Posterior cingulate gyrus (tissue), 11 donors: ENCODE data around the gene STPG3.

Experiments
- DNase-seq, 10 donors: peaks; one replicate each; pipeline versions ENCODE4 v3.0.0 to v3.0.0-alpha.2; 2020 to 2021; ENCODE audit warnings: mixed read lengths in 3 of 10
- intact Hi-C: fragments of 100-400 bp; cut with DNase I; formaldehyde crosslinking; loops from one replicate; pipeline ENCODE4 v1.15.1; 2023

Gene STPG3

DNA sequence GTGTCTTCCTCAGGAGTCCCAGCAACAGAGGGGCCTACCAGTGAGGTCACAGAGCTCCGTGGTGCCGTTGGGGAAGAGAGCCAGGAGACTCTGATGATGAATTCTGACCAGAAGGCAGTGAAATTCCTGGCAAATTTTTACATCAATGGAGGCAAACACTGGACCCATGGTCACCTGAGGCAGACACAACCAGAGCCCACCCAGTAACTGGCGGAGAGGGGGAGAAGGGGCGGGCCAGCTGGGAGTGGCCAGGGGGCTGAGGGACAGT is at the start of gene STPG3:
Gene STPG3, plus strand, starts transcription at position 93 of the 268 bp plus-strand sequence. Its CDS starts 1 bp downstream, at position 94.
- intact Hi-C loops: no loop called here
- DNase-seq: no peak

DNA sequence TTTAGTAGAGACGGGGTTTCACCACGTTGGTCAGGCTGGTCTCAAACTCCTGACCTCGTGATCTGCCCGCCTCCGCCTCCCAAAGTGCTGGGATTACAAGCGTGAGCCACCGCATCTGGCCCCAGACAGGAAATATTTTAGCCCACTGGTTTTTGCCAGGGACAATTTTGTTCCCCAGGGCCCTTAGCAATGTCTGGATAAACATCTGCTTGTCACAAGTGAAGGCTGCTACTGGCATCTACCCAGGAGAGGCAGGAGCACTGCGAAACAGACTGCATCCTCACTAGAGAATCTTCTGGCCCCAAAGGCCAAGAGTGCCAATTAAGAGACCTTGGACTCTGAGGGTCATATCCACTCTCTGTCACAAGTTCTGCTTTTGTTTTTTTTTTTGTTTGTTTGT is 48.1 kb upstream of the STPG3 start:
- intact Hi-C loops: no loop called here
- no peak for DNase-seq

DNA sequence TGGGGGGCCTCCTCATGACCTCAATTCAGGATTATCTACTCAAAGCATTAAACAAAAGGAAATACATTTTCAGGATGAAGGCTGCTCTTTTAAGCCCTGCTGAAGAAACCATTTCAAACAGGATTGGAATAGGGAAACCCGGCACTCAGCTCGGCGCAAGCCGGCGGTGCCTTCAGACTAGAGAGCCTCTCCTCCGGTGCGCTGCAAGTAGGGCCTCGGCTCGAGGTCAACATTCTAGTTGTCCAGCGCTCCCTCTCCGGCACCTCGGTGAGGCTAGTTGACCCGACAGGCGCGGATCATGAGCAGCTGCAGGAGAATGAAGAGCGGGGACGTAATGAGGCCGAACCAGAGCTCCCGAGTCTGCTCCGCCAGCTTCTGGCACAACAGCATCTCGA is 46.4 kb upstream of the STPG3 start:
- intact Hi-C loops: loop anchor here (1.0 kb wide), 1 partner anchor 16 kb away; the partner anchor contains the start of genes ANAPC2 and SSNA1
- DNase-seq: no peak

DNA sequence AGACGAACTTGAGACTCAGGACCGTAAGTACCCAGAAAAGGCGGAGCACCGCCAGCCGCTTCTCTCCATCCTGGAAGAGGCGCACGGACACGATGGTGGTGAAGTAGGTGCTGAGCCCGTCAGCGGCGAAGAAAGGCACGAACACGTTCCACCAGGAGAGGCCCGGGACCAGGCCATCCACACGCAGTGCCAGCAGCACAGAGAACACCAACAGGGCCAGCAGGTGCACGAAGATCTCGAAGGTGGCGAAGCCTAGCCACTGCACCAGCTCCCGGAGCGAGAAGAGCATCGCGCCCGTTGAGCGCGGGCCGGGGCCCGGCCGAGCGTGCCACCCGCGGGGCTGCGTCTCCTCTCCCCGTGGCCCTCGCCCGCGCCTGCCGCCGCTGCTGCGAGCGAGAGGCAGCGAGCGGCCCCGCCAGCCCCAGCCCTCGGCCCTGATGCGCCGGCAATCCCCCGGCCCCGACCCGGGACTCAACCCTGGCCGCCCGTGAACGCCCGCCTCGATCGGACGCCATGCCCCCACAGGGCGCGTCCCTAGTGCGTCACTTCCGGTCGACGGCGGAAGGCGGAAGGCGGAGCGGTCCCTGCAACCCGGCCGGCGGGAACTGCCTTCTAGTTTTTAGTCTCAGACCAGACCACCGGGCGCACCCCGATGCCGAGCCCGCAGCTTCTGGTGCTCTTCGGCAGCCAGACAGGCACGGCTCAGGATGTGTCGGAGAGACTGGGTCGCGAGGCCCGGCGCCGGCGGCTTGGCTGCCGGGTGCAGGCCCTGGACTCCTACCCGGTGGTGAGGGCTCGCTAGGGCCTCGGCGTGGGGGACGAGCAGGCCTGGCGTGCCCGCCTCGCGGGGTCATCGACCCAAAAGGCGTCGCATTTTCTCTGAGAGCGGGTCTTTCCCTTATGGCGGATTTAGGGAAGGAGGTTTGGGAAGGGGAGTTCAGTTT is 45.7 kb upstream of the STPG3 start, which contains the start of the genes NDOR1 and TMEM203:
Gene NDOR1, plus strand, starts transcription at position 575 of the 944 bp plus-strand sequence. Its CDS starts 78 bp downstream, at position 653.
Gene TMEM203, minus strand, starts transcription at position 523 of the 944 bp plus-strand sequence. Its CDS starts 234 bp downstream, at position 289.
- intact Hi-C loops: loop anchor here (1.0 kb wide), 1 partner anchor 17 kb away; the partner anchor contains the start of genes ANAPC2 and SSNA1
- peak; percentile 94 to 99 (median 98) for DNase-seq

DNA sequence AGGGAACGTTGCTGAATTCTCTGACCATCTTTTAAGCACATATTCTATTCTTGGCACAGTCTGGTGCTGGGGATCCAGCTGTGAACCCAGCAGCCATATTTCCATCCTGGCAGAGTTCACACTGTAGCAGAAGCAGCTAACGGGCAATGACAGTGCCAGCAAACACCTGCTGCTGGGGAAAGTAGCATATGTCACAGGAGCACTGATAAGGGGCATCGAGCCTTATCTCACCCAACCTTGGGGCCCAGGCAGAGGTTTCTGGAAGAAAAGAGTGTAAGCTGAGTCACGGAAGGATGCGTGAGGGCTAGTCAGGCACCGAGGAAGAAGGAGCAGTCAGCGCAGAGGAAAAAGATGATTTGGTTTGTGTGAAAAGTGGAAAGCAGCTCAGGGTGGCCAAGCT is 44.5 kb upstream of the STPG3 start:
- intact Hi-C loops: no loop called here
- no peak for DNase-seq

DNA sequence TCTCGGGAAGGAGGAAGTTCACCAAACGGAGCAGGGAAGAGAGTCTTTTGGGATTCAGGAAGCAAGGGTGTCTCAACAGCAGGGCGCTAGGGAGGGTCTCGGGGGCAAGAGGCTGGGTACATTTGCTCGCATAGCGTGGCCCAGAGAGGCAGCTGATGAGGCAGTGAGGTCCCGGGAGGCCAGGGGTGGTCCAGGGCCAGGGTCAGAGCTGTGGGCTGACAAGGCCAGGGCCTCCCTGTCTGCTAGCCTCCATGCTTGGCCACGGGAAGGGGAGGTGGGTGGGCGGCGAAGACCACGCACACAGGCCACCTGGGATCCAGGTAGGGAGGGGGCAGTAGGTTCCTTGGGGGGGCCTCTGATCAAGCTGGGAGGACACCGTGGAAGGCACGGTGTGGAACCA is 39.6 kb upstream of the STPG3 start:
- intact Hi-C loops: no loop called here
- no peak for DNase-seq

DNA sequence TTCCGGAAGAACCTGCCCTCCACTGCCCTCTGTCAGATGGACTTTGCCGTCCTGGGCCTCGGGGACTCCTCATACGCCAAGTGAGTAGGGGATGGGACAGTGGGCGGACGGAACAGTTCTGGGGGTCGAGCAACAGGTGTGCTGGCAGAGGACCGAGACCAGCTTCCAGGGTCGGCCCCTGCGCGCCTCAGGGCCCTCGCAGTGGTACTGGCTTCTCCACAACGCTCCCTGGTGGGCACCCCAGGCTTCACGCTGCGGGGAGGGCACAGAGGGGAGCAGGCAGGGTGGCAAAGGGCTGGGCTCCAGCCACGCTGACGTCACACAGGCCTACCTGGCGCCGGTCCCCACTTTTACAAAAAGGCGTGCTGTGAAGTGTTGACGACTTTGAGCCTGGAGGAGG is 38.6 kb upstream of the STPG3 start:
- no peak for DNase-seq
- intact Hi-C loops: no loop called here

DNA sequence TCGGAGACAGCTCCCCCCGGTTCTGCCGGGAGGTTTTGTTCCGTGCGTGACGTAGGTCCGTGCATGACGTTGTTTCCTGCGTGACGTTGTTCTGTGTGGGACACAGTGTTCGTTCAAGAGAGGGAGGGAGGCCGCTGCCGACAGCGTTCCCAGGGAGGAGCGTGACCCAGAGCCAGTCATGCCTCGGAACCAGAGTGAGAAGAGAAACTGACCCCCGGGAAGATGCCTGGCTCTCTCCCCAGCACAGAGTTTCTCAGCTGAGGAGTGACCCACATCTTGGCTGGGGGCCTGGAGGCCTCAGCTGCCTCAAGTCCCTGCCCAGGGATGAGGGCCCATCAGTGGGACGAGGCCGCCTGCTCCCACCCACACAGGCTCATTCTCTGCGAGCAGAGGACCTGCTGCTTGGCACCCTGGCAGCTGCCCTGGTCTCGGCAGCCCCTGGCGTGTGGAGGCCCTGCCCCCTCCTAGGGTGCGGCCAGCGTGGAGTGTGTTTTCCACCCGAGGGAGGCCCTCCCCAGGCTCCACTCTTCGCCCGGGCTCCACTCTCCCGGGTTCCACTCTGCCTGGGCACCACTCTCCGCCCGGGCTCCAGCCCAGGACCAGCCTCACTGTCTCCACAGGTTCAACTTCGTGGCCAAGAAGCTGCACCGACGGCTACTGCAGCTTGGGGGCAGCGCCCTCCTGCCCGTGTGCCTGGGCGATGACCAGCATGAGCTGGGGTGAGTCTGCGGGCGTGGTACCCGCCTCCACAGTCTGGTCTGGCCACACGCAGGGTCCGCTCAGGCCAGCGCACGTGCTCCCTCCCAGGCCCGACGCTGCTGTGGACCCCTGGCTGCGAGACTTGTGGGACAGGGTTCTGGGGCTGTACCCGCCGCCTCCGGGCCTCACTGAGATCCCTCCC is 37.7 kb upstream of the STPG3 start:
- peak in 1 of 10 donors; percentile 15 for DNase-seq
- intact Hi-C loops: no loop called here

DNA sequence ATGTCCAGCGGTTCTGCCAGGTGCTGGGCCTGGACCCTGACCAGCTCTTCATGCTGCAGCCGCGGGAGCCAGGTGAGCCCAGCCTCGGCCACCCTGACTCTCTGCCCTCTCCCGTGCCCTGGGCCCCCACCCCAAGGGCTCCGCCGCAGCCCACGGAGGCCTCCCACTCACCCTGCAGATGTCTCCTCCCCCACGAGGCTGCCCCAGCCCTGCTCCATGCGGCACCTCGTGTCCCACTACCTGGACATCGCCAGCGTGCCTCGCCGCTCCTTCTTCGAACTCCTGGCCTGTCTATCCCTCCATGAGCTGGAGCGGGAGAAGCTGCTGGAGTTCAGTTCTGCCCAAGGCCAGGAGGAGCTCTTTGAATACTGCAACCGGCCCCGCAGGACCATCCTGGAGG is 36.5 kb upstream of the STPG3 start:
- no peak for DNase-seq
- intact Hi-C loops: no loop called here

DNA sequence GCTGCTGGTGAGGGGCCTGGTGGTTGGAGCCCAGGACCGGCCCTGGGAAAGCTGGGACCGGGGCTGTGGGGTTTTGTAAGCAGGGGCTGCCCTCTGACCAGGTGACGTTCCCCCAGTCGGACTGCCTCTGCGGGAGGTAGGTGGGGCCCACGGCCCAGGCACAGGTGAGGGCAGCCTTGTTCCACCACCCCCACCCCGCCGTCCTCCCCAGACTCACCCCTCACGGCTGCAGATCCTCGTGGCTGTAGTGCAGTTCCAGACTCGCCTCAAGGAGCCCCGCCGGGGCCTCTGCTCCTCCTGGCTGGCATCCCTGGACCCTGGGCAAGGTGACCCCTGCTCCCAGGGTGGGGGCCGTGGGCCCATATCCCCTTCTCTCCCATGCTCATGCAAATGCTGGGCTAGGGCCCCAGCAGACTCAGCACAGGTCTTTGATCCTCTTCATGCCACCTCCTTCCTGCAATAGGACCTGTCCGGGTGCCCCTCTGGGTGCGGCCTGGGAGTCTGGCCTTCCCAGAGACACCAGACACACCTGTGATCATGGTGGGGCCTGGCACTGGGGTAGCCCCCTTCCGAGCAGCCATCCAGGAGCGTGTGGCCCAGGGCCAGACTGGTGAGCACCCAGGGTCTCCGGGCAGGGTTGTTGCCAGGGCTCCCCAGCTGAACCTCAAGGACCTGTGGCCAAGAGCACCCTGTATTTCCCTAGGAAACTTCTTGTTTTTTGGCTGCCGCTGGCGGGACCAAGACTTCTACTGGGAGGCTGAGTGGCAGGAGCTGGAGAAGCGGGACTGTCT is 35.7 kb upstream of the STPG3 start:
- intact Hi-C loops: no loop called here
- no peak for DNase-seq

DNA sequence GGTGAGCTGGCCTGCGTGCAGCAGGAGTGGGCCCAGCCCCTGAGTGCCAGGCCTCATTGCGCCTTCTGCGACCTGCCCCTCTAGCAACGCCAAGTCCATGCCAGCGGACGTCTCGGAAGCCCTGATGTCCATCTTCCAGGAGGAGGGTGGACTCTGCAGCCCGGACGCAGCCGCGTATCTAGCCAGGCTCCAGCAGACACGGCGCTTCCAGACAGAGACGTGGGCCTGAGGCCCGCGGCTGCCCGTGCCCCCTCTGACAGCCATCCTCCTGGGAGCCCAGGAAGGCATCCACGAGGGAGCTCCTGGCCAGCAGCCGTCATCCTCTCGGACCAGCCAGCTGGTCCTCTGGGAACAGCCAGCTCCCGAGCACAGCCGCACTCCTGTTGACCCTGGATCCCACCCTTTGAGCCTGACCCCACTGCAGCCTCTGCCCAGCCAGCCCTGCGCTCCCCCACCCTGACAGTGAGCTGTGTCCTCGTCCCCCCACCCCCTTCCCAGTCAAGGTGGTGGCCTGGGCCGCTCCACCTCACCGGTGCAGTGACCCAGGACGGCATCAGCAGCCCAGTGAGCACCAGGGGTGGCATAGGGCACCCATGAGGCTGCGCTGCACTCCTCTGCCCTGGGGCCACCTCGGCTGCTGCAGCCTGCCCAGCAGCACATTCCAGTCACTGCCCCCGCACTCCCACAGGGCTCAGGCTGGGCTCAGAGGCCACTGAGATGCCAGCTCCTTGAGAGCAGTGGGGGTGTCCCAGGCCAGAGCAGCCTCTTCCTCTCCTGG is 34.7 kb upstream of the STPG3 start:
- intact Hi-C loops: no loop called here
- no peak for DNase-seq

DNA sequence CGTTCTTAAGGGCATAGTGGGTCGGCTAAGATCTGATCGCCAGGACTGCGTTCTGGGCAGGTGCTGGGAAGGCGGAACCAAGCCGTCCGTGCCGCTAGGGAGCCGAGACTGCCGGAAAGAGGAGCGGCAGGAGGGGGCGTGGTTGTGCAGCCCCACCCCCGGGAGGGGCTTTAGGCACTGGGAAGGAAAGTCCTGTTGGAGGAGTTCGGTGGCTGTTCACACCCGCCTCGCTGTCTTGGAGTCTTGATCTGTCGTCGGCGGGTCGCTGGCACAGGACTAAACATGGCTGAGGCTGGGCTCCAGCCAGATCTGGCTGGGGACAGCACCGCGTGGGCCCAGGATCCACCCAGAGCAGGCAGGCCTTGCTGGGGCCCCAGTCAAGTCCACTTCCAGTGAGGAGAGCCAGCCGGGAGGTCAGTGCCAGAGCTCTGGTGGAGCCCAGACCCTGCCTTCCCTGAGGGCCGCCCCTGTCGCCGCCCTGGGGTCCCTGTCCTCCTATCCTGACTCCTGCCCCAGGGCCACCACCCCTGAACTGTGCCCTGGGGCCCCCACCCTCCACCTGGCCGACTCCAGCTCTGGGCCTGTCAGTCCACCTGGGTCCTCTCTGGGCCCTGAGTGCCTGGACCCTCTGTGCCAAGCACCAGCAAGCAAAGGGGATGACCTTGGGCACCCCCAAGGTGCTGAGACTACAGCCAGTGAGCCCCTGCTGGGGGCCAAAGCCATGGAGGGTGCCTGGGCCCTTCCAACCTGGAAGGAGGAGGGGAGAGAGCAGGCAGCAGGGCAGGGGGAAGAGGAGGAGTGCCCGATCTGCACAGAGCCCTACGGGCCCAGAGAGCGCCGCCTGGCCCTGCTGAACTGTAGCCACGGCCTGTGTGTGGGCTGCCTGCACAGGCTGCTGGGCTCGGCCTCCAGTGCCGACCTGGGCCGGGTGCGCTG is 33.5 kb upstream of the STPG3 start:
- peak in 2 of 10 donors; percentile 15 to 91 for DNase-seq

DNA sequence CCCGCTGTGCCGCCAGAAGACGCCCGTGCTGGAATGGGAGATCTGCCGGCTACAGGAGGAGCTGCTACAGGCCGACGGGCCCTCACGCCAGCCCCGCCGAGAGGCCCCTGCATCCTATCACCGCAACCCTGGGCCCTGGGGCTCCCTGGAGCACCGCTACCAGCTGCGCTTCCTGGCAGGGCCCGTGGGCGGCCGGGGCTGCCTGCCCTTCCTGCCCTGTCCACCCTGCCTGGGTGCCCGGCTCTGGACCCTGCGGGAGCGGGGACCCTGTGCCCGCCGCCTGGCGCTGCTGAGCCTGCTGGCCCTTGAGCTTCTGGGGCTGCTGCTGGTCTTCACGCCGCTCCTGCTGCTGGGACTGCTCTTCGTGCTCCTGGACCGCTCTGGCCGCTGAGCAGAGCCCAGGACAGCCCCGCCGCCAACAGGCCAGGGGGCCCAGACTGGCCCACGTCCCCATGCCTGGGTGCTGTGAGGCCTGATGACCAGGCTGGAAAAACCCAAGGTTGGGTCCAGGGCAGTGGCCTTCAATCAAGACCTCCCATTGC is 32.8 kb upstream of the STPG3 start:
- intact Hi-C loops: no loop called here
- DNase-seq: no peak

More for the DNA sequence above, 33.5 kb upstream of the STPG3 start:
- intact Hi-C loops: no loop called here

DNA sequence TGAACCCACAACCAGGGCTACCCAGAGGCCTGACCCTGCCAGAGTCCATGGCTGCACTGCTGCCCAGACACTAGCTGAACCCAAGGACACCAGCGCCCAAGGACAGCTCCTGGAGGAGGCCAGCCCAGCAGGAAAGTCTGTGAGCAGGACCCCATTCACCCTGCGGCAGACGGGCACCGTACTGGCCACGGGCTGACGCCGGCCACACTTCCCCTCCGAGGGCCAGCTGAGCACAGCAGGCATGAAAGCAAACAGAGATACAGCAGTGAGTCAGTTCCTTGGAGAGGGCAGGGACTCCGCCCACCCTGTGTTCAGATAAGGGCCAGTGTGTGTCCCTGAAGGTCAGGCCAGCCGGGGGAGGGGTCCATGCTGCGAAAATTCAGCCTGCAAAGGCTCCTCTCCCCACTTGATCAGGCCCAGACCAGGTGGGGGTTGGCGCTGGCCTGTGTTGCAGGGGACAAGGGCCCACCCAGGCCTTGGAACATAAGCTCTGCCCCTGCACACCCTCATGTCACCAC is 32.3 kb upstream of the STPG3 start:
- no peak for DNase-seq

DNA sequence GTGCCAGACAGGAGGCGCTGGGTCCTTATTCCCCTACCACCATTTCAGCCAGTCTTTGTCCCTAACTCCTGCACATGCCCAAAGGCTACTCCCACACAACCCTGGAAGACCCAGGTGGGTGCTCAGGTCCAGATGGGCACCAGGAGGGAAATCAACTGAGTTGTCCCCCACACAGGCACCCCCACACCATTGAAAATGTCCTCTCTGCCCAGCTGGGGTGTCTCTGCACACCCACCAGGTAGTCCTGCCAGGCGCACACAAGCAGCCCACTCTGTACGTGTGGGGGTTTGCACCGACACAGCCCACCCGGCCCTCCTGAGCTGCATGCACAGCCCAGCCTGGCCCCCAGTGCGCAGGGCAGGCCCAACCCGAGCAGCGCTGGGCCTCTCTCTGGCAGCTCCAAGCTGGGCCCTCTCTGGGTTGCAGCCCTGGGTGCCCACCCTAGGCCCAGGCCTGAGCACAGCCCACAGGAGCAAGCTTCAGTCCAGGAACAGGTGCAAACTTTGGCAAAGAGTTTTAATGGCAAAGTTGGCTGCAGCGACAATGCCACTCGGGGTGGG is 31.2 kb upstream of the STPG3 start:
- intact Hi-C loops: no loop called here
- DNase-seq: peak in 1 of 10 donors; percentile 83

More for the DNA sequence above, 32.3 kb upstream of the STPG3 start:
- intact Hi-C loops: no loop called here

DNA sequence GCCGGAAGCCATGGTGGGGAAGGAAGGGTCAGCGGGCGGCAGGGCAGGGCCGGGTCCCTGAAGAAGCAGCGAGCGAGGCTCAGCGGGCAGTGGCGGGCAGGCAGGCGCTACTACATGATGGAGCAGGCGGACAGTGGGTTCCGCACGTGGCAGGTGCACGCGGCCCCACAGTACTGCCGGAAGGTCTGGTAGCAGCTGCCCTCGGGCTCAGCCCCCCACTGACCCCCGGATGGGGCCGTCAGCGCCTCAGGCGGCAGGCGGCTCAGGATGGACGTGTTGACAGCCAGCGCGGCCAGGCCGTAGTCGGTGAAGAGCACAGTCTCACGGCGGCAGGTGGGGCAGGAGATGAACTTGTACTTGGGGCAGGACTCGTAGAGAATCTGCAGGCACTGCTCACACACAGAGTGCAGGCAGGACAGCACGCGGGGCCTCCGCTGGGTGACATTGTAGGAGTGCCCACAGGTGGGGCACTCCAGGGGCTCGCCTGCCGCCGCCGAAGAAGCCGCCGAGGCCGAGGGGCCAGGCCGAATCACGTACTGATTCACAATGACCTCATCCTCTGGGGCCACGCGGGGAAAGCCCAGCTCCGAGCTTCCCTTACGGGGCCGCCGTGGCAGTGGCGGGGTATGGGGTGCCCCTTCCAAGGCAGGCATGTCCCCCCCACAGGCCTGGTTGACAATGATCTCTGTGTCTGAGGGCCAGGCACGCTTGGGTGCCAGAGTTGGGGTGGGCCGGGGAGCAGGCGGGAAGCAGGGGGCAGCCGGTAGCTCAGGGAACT is 30.6 kb upstream of the STPG3 start:
- DNase-seq: peak in 1 of 10 donors; percentile 87
- intact Hi-C loops: no loop called here

DNA sequence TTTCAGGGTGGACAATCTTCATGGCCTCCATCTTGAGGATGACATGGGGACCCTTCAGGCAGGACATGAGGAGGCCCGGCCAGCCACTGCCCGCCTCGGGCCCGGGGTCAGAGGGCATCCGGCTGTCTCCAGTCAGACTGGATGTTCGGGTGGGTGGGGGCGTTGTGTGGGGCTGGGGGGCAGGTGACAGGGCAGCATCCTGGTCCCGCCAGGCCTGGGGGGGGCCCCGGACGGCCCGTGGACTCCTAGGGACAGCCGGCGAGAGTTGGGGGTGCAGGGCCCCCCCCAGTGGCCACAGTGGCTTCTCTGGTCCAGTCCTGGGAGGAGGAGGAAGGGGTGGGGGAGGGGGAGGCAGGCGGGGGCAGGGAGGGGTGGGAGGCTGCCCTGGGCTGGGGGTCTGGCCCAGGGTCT is 30.0 kb upstream of the STPG3 start:
- intact Hi-C loops: no loop called here
- peak in 1 of 10 donors; percentile 88 for DNase-seq
